ENCODE measurements around the gene RCC1. TPM values are rescaled to one million over a fixed set of nuclear protein-coding genes. Genes with fewer than 3 reads are reported as not detected.

Gene RCC1
- total RNA-seq, 1 experiment from 2014 or later, result 103 TPM

- TF ChIP-seq, protein P1, sequence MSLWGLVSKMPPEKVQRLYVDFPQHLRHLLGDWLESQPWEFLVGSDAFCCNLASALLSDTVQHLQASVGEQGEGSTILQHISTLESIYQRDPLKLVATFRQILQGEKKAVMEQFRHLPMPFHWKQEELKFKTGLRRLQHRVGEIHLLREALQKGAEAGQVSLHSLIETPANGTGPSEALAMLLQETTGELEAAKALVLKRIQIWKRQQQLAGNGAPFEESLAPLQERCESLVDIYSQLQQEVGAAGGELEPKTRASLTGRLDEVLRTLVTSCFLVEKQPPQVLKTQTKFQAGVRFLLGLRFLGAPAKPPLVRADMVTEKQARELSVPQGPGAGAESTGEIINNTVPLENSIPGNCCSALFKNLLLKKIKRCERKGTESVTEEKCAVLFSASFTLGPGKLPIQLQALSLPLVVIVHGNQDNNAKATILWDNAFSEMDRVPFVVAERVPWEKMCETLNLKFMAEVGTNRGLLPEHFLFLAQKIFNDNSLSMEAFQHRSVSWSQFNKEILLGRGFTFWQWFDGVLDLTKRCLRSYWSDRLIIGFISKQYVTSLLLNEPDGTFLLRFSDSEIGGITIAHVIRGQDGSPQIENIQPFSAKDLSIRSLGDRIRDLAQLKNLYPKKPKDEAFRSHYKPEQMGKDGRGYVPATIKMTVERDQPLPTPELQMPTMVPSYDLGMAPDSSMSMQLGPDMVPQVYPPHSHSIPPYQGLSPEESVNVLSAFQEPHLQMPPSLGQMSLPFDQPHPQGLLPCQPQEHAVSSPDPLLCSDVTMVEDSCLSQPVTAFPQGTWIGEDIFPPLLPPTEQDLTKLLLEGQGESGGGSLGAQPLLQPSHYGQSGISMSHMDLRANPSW (CRISPR knock-in tag; conservative IDR thresholded peaks at IDR 0.05; ENCODE audit: low read depth), result no peak
- TF ChIP-seq ZNF532 (CRISPR knock-in tag; IDR thresholded peaks at IDR 0.05; ENCODE audit: borderline replicate concordance) (peak; percentile 99), FOXJ3 (CRISPR knock-in tag; IDR thresholded peaks at IDR 0.05; ENCODE audit: borderline replicate concordance) (no peak), SMAD4 (CRISPR knock-in tag; IDR thresholded peaks at IDR 0.05) (peak; percentile 88; the same call in 1 of the 2 replicates), ZNF219 (CRISPR knock-in tag; IDR thresholded peaks at IDR 0.05; ENCODE audit: borderline replicate concordance) (no peak), FOXP1 (CRISPR knock-in tag; IDR thresholded peaks at IDR 0.05; ENCODE audit: borderline replicate concordance) (no peak), ZNF232 (CRISPR knock-in tag; IDR thresholded peaks at IDR 0.05) (no peak), TP53 (CRISPR knock-in tag; IDR thresholded peaks at IDR 0.05) (no peak), HMGA2 (CRISPR knock-in tag; IDR thresholded peaks at IDR 0.05) (no peak), NFYB (CRISPR knock-in tag; conservative IDR thresholded peaks at IDR 0.05; ENCODE audit: low read depth) (no peak), JAZF1 (CRISPR knock-in tag; IDR thresholded peaks at IDR 0.05) (no peak), ATF6 (CRISPR knock-in tag; IDR thresholded peaks at IDR 0.05) (no peak), ZNF138 (CRISPR knock-in tag; conservative IDR thresholded peaks at IDR 0.05) (no peak)
- TF ChIP-seq, protein P2, sequence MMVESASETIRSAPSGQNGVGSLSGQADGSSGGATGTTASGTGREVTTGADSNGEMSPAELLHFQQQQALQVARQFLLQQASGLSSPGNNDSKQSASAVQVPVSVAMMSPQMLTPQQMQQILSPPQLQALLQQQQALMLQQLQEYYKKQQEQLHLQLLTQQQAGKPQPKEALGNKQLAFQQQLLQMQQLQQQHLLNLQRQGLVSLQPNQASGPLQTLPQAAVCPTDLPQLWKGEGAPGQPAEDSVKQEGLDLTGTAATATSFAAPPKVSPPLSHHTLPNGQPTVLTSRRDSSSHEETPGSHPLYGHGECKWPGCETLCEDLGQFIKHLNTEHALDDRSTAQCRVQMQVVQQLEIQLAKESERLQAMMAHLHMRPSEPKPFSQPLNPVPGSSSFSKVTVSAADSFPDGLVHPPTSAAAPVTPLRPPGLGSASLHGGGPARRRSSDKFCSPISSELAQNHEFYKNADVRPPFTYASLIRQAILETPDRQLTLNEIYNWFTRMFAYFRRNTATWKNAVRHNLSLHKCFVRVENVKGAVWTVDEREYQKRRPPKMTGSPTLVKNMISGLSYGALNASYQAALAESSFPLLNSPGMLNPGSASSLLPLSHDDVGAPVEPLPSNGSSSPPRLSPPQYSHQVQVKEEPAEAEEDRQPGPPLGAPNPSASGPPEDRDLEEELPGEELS (CRISPR knock-in tag; IDR thresholded peaks at IDR 0.05), result no peak
- TF ChIP-seq, protein P3, sequence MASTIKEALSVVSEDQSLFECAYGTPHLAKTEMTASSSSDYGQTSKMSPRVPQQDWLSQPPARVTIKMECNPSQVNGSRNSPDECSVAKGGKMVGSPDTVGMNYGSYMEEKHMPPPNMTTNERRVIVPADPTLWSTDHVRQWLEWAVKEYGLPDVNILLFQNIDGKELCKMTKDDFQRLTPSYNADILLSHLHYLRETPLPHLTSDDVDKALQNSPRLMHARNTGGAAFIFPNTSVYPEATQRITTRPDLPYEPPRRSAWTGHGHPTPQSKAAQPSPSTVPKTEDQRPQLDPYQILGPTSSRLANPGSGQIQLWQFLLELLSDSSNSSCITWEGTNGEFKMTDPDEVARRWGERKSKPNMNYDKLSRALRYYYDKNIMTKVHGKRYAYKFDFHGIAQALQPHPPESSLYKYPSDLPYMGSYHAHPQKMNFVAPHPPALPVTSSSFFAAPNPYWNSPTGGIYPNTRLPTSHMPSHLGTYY (CRISPR knock-in tag; IDR thresholded peaks at IDR 0.05), result peak; percentile 98
- TF ChIP-seq, protein P4, sequence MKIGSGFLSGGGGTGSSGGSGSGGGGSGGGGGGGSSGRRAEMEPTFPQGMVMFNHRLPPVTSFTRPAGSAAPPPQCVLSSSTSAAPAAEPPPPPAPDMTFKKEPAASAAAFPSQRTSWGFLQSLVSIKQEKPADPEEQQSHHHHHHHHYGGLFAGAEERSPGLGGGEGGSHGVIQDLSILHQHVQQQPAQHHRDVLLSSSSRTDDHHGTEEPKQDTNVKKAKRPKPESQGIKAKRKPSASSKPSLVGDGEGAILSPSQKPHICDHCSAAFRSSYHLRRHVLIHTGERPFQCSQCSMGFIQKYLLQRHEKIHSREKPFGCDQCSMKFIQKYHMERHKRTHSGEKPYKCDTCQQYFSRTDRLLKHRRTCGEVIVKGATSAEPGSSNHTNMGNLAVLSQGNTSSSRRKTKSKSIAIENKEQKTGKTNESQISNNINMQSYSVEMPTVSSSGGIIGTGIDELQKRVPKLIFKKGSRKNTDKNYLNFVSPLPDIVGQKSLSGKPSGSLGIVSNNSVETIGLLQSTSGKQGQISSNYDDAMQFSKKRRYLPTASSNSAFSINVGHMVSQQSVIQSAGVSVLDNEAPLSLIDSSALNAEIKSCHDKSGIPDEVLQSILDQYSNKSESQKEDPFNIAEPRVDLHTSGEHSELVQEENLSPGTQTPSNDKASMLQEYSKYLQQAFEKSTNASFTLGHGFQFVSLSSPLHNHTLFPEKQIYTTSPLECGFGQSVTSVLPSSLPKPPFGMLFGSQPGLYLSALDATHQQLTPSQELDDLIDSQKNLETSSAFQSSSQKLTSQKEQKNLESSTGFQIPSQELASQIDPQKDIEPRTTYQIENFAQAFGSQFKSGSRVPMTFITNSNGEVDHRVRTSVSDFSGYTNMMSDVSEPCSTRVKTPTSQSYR (CRISPR knock-in tag; IDR thresholded peaks at IDR 0.05), result peak; percentile 73
Measured at GRCh38 chr1:28509705-28510272, 3.9 kb downstream of the RCC1 start (continued).
